Sigmoid colon (tissue), 4 donors: ENCODE results near the gene CUX1.

Source experiments
- CTCF ChIP-seq, 4 experiments: fragments of 450-650 bp in 3 of 4; fragments of 200-600 bp in 1 of 4; IDR thresholded peaks; one replicate each; pipeline ENCODE4 v1.5.1; 2016 to 2019; ENCODE audit warnings: antibody characterized with exemption in 4 of 4, mild to moderate bottlenecking in 3 of 4, moderate library complexity in 2 of 4
- POLR2A ChIP-seq, 2 donors: fragments of 450-650 bp; IDR thresholded peaks; one replicate each; pipeline ENCODE4 v1.6.1; 2016; ENCODE audit warnings: antibody characterized with exemption in 2 of 2, mild to moderate bottlenecking in 2 of 2, moderate library complexity in 2 of 2
- POLR2AphosphoS5 ChIP-seq, 4 donors: sonication (generic); formaldehyde crosslinking; IDR thresholded peaks; one replicate each; pipeline ENCODE4 v1.6.1; 2017; ENCODE audit warnings: antibody characterized with exemption in 4 of 4

- TF ChIP-seq CTCF (IDR thresholded peaks at IDR 0.05) = no peak
- no peak for TF ChIP-seq POLR2A (IDR thresholded peaks at IDR 0.05)
- no peak for TF ChIP-seq POLR2AphosphoS5 (IDR thresholded peaks at IDR 0.05)
Measured at GRCh38 chr7:101904019-101904418, 86.6 kb downstream of the CUX1 start.
